ENCODE data around the gene POU2F3.

POU2F3 gene

DNA sequence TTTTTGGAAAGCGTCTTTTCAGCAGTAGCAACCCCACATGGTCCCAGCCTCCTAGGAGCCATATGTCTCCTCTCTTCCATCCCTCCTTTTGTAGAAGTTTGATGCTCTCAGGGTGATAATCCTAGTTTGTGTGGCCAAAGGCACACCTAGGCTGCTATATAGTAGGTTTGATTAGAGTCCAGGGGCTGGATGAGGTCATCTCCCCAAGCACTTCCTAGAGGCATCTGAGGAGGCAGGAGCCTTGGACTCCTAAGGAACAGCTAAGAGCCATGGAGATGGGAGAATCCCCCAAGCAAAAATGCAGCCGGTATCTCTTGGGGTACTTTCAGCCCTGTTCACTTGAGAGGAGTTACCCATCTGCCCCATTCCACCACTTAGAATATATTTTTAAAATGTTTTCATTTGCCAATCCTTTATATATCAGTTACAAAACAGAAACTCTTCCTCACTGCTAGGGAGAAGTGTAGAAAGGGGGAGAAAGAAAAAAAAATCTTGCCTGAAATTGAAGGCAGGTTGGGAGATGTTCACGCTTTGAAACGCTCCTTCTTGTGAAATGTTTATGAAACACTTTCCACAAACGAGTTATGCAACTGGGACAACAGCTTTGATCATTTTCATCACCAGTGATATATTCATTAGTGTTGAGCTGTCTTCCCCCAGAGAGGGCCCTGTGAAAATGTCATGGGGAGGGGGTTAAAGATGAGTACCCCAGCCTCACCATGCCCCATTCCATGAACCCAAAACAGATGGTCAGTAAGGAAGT is 53.3 kb downstream of the POU2F3 start:
- no peak for DNase-seq

DNA sequence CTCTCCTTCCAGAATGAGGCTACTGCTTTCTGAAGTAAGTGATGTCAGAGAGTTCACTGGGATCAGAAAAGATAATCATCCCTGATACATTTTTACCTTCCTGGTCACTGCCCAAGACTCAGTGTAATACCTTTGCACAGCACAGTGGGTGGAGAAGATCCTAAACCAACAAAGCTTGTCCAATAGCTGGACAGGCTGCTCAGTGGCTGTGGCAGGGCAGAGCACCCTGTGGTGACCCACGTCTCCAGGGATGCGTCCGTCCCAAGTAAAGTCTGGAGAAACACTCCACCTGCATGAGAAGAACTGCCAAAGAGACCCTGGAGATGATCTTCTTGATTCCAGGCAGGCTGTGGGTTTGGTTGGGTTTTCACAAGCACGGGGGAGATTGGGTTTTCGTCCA is 54.2 kb downstream of the POU2F3 start:
- DNase-seq: no peak

DNA sequence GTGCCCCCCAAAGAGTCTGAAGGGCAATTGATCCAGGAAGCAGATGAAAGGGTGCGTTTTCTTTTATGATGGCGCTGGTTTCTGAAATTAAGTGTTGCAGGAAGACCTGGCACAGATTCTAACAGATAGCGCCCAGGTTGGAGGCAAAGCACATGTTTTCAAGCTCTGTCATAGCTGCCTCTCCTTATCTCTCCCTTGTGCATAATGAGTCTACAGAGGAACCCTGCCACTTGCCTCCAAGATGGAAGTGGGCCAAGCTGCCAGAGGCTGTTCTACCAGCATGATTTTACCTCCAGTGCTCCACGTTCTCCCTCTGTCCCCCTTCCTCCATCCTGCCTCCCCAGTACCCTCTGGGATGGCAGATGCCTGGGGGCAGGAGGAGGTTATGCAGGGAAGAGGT is 55.2 kb downstream of the POU2F3 start:
- DNase-seq: no peak

DNA sequence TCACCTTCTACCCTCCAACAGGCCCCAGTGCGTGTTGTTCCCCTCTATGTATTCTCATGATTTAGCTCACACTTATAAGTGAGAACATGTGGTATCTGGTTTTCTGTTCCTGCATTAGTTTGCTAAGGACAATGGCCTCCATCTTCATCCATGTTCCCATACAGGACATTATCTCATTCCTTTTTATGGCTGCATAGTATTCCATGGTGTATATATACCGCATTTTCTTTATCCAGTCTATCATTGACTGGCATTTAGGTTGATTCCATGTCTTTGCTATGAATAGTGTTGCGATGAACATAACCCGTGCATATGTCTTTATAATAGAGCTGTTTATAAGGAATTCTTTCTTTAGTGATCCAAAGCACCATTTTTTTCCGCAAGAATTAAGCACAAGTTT is 56.6 kb downstream of the POU2F3 start:
- DNase-seq: no peak

- no peak for DNase-seq
These were observed 58.5 kb downstream of the POU2F3 start for GRCh38 chr11:120298461-120298860.

- DNase-seq: no peak
These were observed 62.3 kb downstream of the POU2F3 start for GRCh38 chr11:120302001-120302805.

- DNase-seq: no peak
These were observed 63.2 kb downstream of the POU2F3 start for GRCh38 chr11:120303004-120303637.

GRCh38 chr11:120304526-120304925 is 64.6 kb downstream of the POU2F3 start:
- no peak for DNase-seq

DNA sequence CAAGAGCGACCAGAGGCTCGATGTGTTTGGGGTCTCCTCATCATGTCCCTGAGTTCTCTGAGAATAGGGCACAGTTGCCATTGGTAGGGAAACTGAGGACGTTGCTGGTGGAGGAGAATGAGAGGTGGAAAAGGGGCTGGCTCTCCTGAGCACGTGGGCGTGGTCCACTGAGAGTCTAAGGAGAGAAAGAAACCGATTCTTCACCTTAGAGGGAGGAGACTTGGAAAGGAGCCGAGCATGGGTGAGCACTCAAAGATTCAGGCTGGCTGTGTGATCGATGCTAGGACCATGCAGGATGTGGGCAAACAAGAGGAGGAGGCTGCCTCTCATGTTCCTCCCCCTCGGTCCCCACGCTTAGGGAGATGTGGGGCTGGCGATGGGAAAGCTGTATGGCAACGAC is 65.3 kb downstream of the POU2F3 start:
- DNase-seq: no peak

- no peak for DNase-seq
These were observed 66.7 kb downstream of the POU2F3 start for GRCh38 chr11:120306519-120307242.

- DNase-seq: no peak
These were observed 67.5 kb downstream of the POU2F3 start for GRCh38 chr11:120307476-120307875.

GRCh38 chr11:120308081-120308480 is 68.1 kb downstream of the POU2F3 start:
- no peak for DNase-seq

DNA sequence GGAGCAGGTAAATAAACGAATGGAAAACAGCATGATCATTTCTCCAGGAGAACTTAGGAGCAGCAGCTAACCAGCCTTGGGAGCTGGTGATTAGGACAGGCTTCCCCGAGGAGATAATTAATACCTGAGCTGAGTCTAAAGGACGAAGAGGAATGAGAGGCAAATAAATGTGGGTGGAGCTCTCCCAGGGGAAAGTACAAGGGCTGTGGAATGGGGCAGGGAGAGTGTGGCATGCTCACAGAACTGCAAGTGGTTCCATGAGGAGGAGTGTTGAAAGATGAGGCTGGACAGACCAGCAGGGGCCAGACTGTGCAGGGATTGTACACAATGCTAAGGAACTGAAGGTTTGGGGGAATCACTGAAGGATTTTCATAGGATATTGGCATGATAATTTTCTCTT is 70.9 kb downstream of the POU2F3 start:
- DNase-seq: no peak

GRCh38 chr11:120314861-120315260 is 74.9 kb downstream of the POU2F3 start:
- DNase-seq: no peak

- DNase-seq: no peak
These were observed 77.1 kb downstream of the POU2F3 start for GRCh38 chr11:120316880-120317688.

GRCh38 chr11:120317689-120318480 is 77.9 kb downstream of the POU2F3 start:
- no peak for DNase-seq

GRCh38 chr11:120318906-120319305 is 79.0 kb downstream of the POU2F3 start:
- no peak for DNase-seq

GRCh38 chr11:120324932-120325810 is 85.2 kb downstream of the POU2F3 start, which contains the start of gene TLCD5:
Gene TLCD5 (plus strand): TSS chr11:120325299. CDS start chr11:120327442, 2,143 bp downstream.
- peak; percentile 11 for DNase-seq

- DNase-seq: no peak
These were observed 86.3 kb downstream of the POU2F3 start for GRCh38 chr11:120326228-120326627.

- no peak for DNase-seq
These were observed 86.9 kb downstream of the POU2F3 start for GRCh38 chr11:120326845-120327281.
